Activated T-helper 2 cell treated with anti-CD3 and anti-CD28 coated beads, Interferon-gamma antibody, Interleukin-2, Interleukin-4, amounts not matched to agents 10 μg/mL and 5 μg/mL and 100 μg/mL, durations not matched to agents 14 hours and 24 hours and 36 hours (primary cell): ENCODE data around the gene ASPDH. TPM values are rescaled to one million over a fixed set of nuclear protein-coding genes. Genes with fewer than 3 reads are reported as not detected.

Source experiments
- DNase-seq: peaks from one replicate; pipeline ENCODE4 v3.0.0; 2021; ENCODE audit warnings: low spot score
- H3K27ac Mint-ChIP-seq: one replicate; pipeline ENCODE4 v1.8.0; 2021; ENCODE audit warnings: mixed read lengths
- H3K27me3 Mint-ChIP-seq: one replicate; pipeline ENCODE4 v1.8.0; 2021; ENCODE audit warnings: low read depth, mixed read lengths
- H3K36me3 Mint-ChIP-seq: one replicate; pipeline ENCODE4 v1.8.0; 2021; ENCODE audit warnings: low read depth, mixed read lengths
- H3K4me1 Mint-ChIP-seq: one replicate; pipeline ENCODE4 v1.8.0; 2021; ENCODE audit warnings: low read depth, mixed read lengths
- H3K4me3 Mint-ChIP-seq: one replicate; pipeline ENCODE4 v1.8.0; 2021; ENCODE audit warnings: low read depth, mild to moderate bottlenecking, moderate library complexity, mixed read lengths
- H3K9me3 Mint-ChIP-seq: one replicate; pipeline ENCODE4 v1.8.0; 2021; ENCODE audit warnings: mixed read lengths
- intact Hi-C: fragments of 100-400 bp; cut with micrococcal nuclease; formaldehyde crosslinking; loops from one replicate; pipeline ENCODE4 v1.15.1; 2023
- total RNA-seq: library from RNA; stranded (reverse); gene quantifications from 2 replicates; pipeline ENCODE4 v1.2.3, GENCODE V29; 2022

Gene ASPDH
- total RNA-seq, 1 donor from 2014 or later, result not detected

- H3K4me1 Mint-ChIP-seq, result no peaks in the 10 kb centered on the region
- H3K36me3 Mint-ChIP-seq, result no peaks in the 10 kb centered on the region
- intact Hi-C loops, result no loop called here
- H3K4me3 Mint-ChIP-seq, result no peak overlapping the region
- DNase-seq, result no peak
- H3K27ac Mint-ChIP-seq, result no peak overlapping the region
- H3K27me3 Mint-ChIP-seq, result no peaks in the 10 kb centered on the region
- H3K9me3 Mint-ChIP-seq, result no peaks in the 10 kb centered on the region
Observed at GRCh38 chr19:50467566-50467965, 46.1 kb downstream of the ASPDH start.

DNA sequence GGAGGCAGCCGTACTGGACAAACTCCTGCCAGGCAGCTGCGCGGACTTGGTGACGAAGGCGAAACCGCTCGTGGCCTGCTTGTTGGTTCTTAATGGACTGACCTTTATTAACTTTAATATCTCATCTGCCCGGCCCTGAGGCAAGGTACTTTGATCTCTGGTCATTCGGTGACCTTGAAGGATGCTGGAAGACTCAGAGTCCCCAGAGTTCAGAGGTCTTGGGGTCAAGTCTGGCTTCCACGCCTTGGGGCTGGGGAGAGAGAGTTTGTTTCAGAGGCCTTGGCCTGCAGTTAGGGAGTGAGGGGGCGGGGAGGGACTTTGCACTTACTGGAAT is 47.0 kb downstream of the ASPDH start:
- Mint-ChIP-seq H3K9me3 (no peaks in the 10 kb centered on the region), H3K4me1 (no peaks in the 10 kb centered on the region), H3K27ac (no peak overlapping the region), H3K27me3 (no peaks in the 10 kb centered on the region), H3K4me3 (no peak overlapping the region), H3K36me3 (no peaks in the 10 kb centered on the region)
- intact Hi-C loops, result no loop called here
- no peak for DNase-seq

GRCh38 chr19:50465986-50466705 is 47.6 kb downstream of the ASPDH start:
- intact Hi-C loops, result no loop called here

GRCh38 chr19:50465000-50465399 is 48.7 kb downstream of the ASPDH start:
- Mint-ChIP-seq H3K36me3 (no peaks in the 10 kb centered on the region), H3K9me3 (no peaks in the 10 kb centered on the region), H3K4me1 (peaks cover 10% of the 10 kb centered on the region), H3K27ac (no peak overlapping the region), H3K4me3 (no peak overlapping the region), H3K27me3 (no peaks in the 10 kb centered on the region)
- intact Hi-C loops, result no loop called here
- DNase-seq, result no peak

More at GRCh38 chr19:50465986-50466705, 47.6 kb downstream of the ASPDH start:
- DNase-seq, result no peak
- Mint-ChIP-seq H3K27ac (no peak overlapping the region), H3K9me3 (no peaks in the 10 kb centered on the region), H3K36me3 (no peaks in the 10 kb centered on the region), H3K4me3 (no peak overlapping the region), H3K27me3 (no peaks in the 10 kb centered on the region), H3K4me1 (peaks cover 3% of the 10 kb centered on the region)

DNA sequence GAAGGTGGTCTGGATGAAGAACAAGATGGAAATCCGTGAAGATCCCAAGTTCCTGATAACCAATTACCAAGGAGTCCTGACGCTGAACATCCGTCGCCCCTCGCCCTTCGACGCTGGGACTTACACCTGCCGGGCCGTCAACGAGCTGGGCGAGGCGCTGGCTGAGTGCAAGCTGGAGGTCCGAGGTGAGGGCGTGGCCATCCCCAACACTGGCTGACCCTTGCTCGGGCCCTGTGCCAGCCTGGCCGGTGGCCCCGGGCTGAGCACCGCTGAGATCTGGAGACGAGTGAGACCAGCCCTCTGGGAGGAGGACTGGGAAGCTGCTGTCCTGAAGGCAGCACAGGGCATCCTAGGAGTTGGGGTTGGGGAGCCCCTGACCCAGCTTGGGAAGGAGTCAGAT is 49.4 kb downstream of the ASPDH start:
- no peak overlapping the region for H3K27ac Mint-ChIP-seq
- no peaks in the 10 kb centered on the region for H3K9me3 Mint-ChIP-seq
- no peaks in the 10 kb centered on the region for H3K27me3 Mint-ChIP-seq
- intact Hi-C loops, result no loop called here
- DNase-seq, result no peak
- H3K36me3 Mint-ChIP-seq, result no peaks in the 10 kb centered on the region
- peaks cover 12% of the 10 kb centered on the region for H3K4me1 Mint-ChIP-seq
- no peak overlapping the region for H3K4me3 Mint-ChIP-seq

DNA sequence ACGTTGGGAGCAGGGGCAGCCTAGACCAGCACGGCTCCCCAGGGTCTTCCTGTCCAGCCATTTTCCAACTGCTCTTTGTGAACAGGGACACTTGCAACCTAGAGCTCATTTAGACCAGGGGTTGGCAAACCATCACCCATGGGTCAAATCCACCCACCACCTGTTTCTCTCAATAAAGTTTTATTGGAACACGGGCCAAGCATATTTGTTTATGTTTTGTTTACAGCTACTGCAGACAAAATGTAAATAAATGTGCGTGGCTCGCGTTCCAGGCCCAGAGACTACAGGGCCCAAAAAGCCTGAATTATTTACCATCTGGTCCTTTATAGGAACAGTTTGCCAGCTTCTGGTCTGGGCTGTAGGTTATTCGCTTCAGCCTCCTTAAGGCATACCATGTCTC is 50.7 kb downstream of the ASPDH start:
- Mint-ChIP-seq H3K4me1 (peaks cover 12% of the 10 kb centered on the region), H3K27me3 (no peaks in the 10 kb centered on the region), H3K36me3 (no peaks in the 10 kb centered on the region), H3K4me3 (no peak overlapping the region), H3K9me3 (no peaks in the 10 kb centered on the region), H3K27ac (no peak overlapping the region)
- DNase-seq, result no peak
- intact Hi-C loops, result no loop called here

Other genes with a start within 250 kb of the ASPDH start
- gene KCNC3, start 184.5 kb downstream of the ASPDH start, total RNA-seq, result 17.6 and 19.2 TPM in 2 replicates
- 5.1 and 5.5 TPM in 2 replicates for gene NAPSA, start 148.3 kb downstream of the ASPDH start, total RNA-seq
- gene NR1H2, start 137.5 kb downstream of the ASPDH start, total RNA-seq, result 76.1 and 79.9 TPM in 2 replicates
- 153 and 162 TPM in 2 replicates for gene POLD1, start 129.6 kb downstream of the ASPDH start, total RNA-seq
- gene SPIB, start 95.0 kb downstream of the ASPDH start, total RNA-seq, result 0.66 and 0.80 TPM in 2 replicates
- gene MYBPC2, start 81.0 kb downstream of the ASPDH start, total RNA-seq, result 0.21 and 0.25 TPM in 2 replicates
- gene EMC10, start 37.4 kb downstream of the ASPDH start, total RNA-seq, result 76.0 and 76.2 TPM in 2 replicates
- 0.28 and 0.82 TPM in 2 replicates for gene GARIN5A, start 37.1 kb downstream of the ASPDH start, total RNA-seq
- gene JOSD2, start 2.7 kb downstream of the ASPDH start, total RNA-seq, result 39.9 and 43.6 TPM in 2 replicates
- 0.18 TPM in 1 of 2 replicates, not detected in the other for gene LRRC4B, start 54.5 kb upstream of the ASPDH start, total RNA-seq
- 0.07 TPM in 1 of 2 replicates, not detected in the other for gene SYT3, start 126.0 kb upstream of the ASPDH start, total RNA-seq
- 1.5 TPM in 1 of 2 replicates, not detected in the other for gene C19orf81, start 135.5 kb upstream of the ASPDH start, total RNA-seq
- gene SHANK1, start 205.9 kb upstream of the ASPDH start, total RNA-seq, result not detected in 2 replicates
- 1.2 and 1.7 TPM in 2 replicates for gene CLEC11A, start 209.5 kb upstream of the ASPDH start, total RNA-seq